Gastroesophageal sphincter (tissue), 4 donors: Measurements from ENCODE around the gene DPYD. TPM values are rescaled to one million over a fixed set of nuclear protein-coding genes. Genes with fewer than 3 reads are reported as not detected.

Experiments used
- ATAC-seq: fragments of 150-250 bp; one replicate; pipeline ENCODE4 v1.9.1; 2016; ENCODE audit warnings: mild to moderate bottlenecking, moderate library complexity
- H3K27ac ChIP-seq, 4 donors: fragments of 200-600 bp; sonication (generic) in 3 of 4; 1 replicate in 3 of 4; 2 replicates in 1 of 4; pipeline ENCODE4 v1.5.1; 2016 to 2019
- H3K27me3 ChIP-seq: fragments of 200-600 bp; sonication (generic); one replicate; pipeline ENCODE4 v1.5.1; 2019
- H3K36me3 ChIP-seq, 2 donors: fragments of 200-600 bp; sonication (generic); one replicate each; pipeline ENCODE4 v1.5.1; 2019; ENCODE audit warnings: control low read depth in 1 of 2
- H3K4me1 ChIP-seq, 3 donors: fragments of 200-600 bp; sonication (generic); 1 replicate in 2 of 3; 2 replicates in 1 of 3; pipeline ENCODE4 v1.5.1; 2016 to 2019; ENCODE audit warnings: control low read depth in 2 of 3
- H3K4me3 ChIP-seq, 2 donors: fragments of 200-600 bp; sonication (generic); one replicate each; pipeline ENCODE4 v1.5.1; 2019; ENCODE audit warnings: mild to moderate bottlenecking in 1 of 2, moderate library complexity in 1 of 2
- H3K9me3 ChIP-seq, 3 donors: fragments of 200-600 bp; sonication (generic); one replicate each; pipeline ENCODE4 v1.5.1; 2017 to 2019; ENCODE audit warnings: control low read depth in 2 of 3
- EP300 ChIP-seq: sonication (generic); formaldehyde crosslinking; IDR thresholded peaks from one replicate; pipeline ENCODE4 v1.6.1; 2017; ENCODE audit warnings: antibody characterized with exemption, mild to moderate bottlenecking
- POLR2A ChIP-seq, 2 donors: fragments of 450-650 bp; IDR thresholded peaks; one replicate each; pipeline ENCODE4 v1.6.1; 2017; ENCODE audit warnings: antibody characterized with exemption in 2 of 2, mild to moderate bottlenecking in 2 of 2, moderate library complexity in 1 of 2
- POLR2AphosphoS5 ChIP-seq: sonication (generic); formaldehyde crosslinking; IDR thresholded peaks from one replicate; pipeline ENCODE4 v1.6.1; 2017; ENCODE audit warnings: antibody characterized with exemption
- WGBS, 2 donors: methylation state at CpG; one replicate each; pipeline ENCODE4 v1.1.5; 2018; ENCODE audit warnings: low coverage in 1 of 2; 5-methylcytosine and 5-hydroxymethylcytosine counted together
- total RNA-seq, 4 donors: library from RNA; depleted of rRNA; stranded (reverse); fragments of >200 nt; gene quantifications; one replicate each; pipeline ENCODE4 v1.1.0, GENCODE V29; 2016
- TF ChIP-seq, protein P1 (sequence below), 4 experiments: fragments of 200-600 bp in 2 of 4; fragments of 450-650 bp in 2 of 4; sonication (generic) in 1 of 4; IDR thresholded peaks; one replicate each; pipeline ENCODE4 v1.5.1; 2017 to 2019; ENCODE audit warnings: antibody characterized with exemption in 4 of 4, mild to moderate bottlenecking in 2 of 4, moderate library complexity in 2 of 4

The DPYD gene
- total RNA-seq, 4 donors from 2014 or later: 31.2 to 53.0 (median 43.2) TPM

DNA sequence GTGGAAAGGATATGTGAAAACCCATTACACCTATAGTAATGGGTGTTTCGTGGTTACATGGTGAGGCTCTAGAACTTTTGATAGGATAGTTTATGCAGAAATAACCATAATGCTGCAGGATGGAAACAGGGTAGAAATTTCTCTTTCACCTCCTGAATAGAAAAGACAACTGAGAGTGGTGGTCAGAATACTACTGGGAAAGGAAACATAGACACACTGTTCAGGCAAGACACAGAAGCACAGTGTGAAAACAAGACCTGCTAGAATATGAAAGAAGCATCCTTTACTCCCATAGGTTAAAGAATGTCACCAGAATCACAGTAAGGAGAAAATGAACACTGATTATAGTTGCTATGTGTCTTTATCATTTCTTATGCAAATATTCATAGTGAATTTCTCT lies 496.6 kb downstream of the DPYD start:
- 87% methylated on average over 1 of the region's 1 CpG; no CpG with 5 or more reads in 1 of the 2 donors for WGBS, 2 donors
- Histone ChIP-seq H3K27ac (no peak overlapping the region), H3K4me1 (no peaks in the 10 kb centered on the region), H3K27me3 (no peaks in the 10 kb centered on the region), H3K36me3 (no peaks in the 10 kb centered on the region), H3K9me3 (no peaks in the 10 kb centered on the region), H3K4me3 (no peak overlapping the region)
- no peak for TF ChIP-seq POLR2AphosphoS5
- TF ChIP-seq, protein P1, sequence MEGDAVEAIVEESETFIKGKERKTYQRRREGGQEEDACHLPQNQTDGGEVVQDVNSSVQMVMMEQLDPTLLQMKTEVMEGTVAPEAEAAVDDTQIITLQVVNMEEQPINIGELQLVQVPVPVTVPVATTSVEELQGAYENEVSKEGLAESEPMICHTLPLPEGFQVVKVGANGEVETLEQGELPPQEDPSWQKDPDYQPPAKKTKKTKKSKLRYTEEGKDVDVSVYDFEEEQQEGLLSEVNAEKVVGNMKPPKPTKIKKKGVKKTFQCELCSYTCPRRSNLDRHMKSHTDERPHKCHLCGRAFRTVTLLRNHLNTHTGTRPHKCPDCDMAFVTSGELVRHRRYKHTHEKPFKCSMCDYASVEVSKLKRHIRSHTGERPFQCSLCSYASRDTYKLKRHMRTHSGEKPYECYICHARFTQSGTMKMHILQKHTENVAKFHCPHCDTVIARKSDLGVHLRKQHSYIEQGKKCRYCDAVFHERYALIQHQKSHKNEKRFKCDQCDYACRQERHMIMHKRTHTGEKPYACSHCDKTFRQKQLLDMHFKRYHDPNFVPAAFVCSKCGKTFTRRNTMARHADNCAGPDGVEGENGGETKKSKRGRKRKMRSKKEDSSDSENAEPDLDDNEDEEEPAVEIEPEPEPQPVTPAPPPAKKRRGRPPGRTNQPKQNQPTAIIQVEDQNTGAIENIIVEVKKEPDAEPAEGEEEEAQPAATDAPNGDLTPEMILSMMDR (IDR thresholded peaks at IDR 0.05): no peak
- TF ChIP-seq EP300: no peak
- TF ChIP-seq POLR2A (IDR thresholded peaks at IDR 0.05): no peak
- ATAC-seq: no peak

DNA sequence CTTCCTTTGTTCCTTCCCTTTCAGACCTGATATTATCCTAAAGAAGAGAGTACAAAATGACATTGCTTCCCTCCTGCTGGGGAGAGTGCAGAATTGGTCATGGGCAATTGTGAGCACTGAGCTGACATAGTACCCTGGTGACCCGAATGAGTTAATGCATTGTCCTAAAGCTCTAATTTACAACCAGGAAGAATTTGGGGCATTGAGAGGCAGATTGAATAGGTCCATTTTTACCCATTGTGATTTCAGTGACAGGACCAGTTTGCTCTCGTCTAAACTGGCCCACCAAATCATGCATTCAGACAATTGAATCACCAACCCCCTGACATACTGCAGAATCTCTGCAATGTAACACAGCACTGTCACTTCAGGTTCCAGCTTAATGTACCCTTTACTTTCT lies 497.4 kb downstream of the DPYD start:
- Histone ChIP-seq H3K27ac (no peak overlapping the region), H3K27me3 (no peaks in the 10 kb centered on the region), H3K36me3 (no peaks in the 10 kb centered on the region), H3K9me3 (no peaks in the 10 kb centered on the region), H3K4me1 (no peaks in the 10 kb centered on the region), H3K4me3 (no peak overlapping the region)
- WGBS, 2 donors: 75 to 83% methylated on average over 2 of the region's 2 CpGs
- no peak for ATAC-seq
- no peak for TF ChIP-seq EP300
- no peak for TF ChIP-seq POLR2AphosphoS5
- TF ChIP-seq POLR2A (IDR thresholded peaks at IDR 0.05): no peak
- TF ChIP-seq, protein P1 (IDR thresholded peaks at IDR 0.05): no peak

DNA sequence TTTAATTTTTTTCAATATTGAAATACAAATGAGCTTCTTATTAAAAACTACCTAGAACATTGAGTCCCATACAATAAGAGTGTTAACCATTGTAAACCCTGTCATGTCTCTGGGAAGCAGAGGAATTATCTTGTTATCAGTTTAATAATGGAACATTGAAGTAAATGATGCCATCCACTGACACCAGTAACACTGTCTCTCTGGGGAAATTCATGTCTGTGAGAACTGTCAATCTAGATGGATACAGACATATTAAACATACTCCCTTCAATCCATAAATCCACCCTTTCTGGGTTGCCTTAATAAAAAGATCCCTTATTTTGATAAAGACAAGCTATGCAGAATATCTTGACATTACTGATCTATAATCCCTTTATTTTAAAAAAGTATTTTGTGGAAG lies 503.2 kb downstream of the DPYD start:
- no peaks in the 10 kb centered on the region for H3K9me3 ChIP-seq
- no peak overlapping the region for H3K4me3 ChIP-seq
- no peak for ATAC-seq
- TF ChIP-seq EP300 (no peak), POLR2AphosphoS5 (no peak), POLR2A (IDR thresholded peaks at IDR 0.05) (no peak)
- TF ChIP-seq, protein P1 (IDR thresholded peaks at IDR 0.05): no peak
- H3K36me3 ChIP-seq: no peaks in the 10 kb centered on the region
- H3K27ac ChIP-seq: no peak overlapping the region
- no peaks in the 10 kb centered on the region for H3K4me1 ChIP-seq
- H3K27me3 ChIP-seq: no peaks in the 10 kb centered on the region

DNA sequence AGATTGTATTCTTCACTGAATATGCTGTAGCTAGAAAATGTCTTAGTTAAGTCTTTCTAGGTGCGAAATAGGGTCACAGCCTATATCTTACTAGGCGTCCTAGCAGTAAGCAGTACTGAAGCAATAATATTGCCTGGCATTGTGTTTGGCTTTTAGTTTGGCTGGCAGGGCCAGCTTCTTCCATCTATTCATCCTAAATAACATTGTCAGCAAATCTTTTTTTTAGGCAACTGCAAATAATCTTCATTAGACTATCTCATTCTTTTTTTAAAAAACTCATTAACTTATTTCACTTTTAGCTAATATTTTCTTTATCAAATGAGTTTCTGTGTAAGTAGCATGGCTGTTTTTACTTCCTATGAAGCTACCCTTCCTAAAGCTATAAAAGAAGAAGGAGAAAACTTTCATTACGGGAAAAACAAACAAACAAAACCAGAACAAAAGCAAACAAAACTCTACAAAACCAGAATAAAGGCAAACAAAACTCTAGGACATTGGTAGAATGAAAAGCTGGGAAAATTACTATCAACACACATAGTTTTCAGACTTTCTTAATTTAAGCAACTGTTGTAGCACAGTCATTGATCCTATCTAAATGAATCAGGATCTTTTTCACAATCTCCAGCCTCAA lies 506.0 kb downstream of the DPYD start:
- no peak overlapping the region for H3K27ac ChIP-seq

DNA sequence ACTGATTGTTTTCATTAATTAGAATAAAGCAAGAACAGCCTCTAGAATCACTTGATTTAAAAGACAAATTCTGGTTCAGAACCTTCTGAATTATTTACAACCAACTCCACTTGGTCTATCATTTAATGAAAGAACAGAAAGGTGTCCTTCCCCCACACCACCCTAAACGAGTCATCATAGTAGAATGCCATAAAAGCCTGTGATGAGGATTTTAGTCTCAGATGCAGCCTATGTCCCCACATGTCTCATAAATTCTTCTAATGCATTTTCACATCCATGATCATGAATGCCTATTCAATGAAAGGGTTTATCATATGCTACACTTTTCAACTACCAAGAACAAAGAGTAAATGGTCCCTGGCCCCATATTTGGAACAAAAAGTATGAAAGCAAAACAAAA lies 508.1 kb downstream of the DPYD start:
- Histone ChIP-seq H3K36me3 (no peaks in the 10 kb centered on the region), H3K4me3 (no peak overlapping the region), H3K9me3 (no peaks in the 10 kb centered on the region), H3K27ac (no peak overlapping the region), H3K4me1 (no peaks in the 10 kb centered on the region), H3K27me3 (no peaks in the 10 kb centered on the region)
- ATAC-seq: no peak
- 0% methylated on average over 1 of the region's 1 CpG for WGBS, 2 donors
- no peak for TF ChIP-seq EP300
- TF ChIP-seq, protein P1 (IDR thresholded peaks at IDR 0.05): no peak
- no peak for TF ChIP-seq POLR2AphosphoS5
- no peak for TF ChIP-seq POLR2A (IDR thresholded peaks at IDR 0.05)

More for the DNA sequence above, 506.0 kb downstream of the DPYD start:
- ATAC-seq: no peak
- 96 to 100% methylated on average over 3 of the region's 3 CpGs for WGBS, 2 donors
- H3K4me1 ChIP-seq: no peaks in the 10 kb centered on the region
- H3K36me3 ChIP-seq: no peaks in the 10 kb centered on the region
- no peak overlapping the region for H3K4me3 ChIP-seq
- no peaks in the 10 kb centered on the region for H3K9me3 ChIP-seq
- no peaks in the 10 kb centered on the region for H3K27me3 ChIP-seq
- no peak for TF ChIP-seq EP300
- no peak for TF ChIP-seq POLR2AphosphoS5
- TF ChIP-seq, protein P1 (IDR thresholded peaks at IDR 0.05): no peak
- no peak for TF ChIP-seq POLR2A (IDR thresholded peaks at IDR 0.05)
